Kidney epithelial cell (primary cell): ENCODE data around the gene C3orf38. TPM values are rescaled to one million over a fixed set of nuclear protein-coding genes. Genes with fewer than 3 reads are reported as not detected.

ENCODE experiments used
- DNase-seq: peaks from one replicate; pipeline ENCODE4 v3.0.0-alpha.2; 2010; ENCODE audit warnings: low read depth
- H3K27me3 ChIP-seq: 2 replicates; pipeline ENCODE4 v1.6.0; 2011; ENCODE audit warnings: low read length; ENCODE audit not compliant: control insufficient read depth, insufficient read depth
- H3K36me3 ChIP-seq: 2 replicates; pipeline ENCODE4 v1.5.1; 2011; ENCODE audit warnings: low read length; ENCODE audit not compliant: control insufficient read depth, insufficient read depth
- H3K4me3 ChIP-seq: 2 replicates; pipeline ENCODE4 v1.5.1; 2011; ENCODE audit warnings: low read depth, mild to moderate bottlenecking, control low read depth, low read length
- total RNA-seq: library from RNA; depleted of rRNA; stranded (reverse); fragments of >200 nt; gene quantifications from 2 replicates; pipeline ENCODE4 v1.2.3, GENCODE V29; 2015
- TF ChIP-seq, protein P1 (sequence below): IDR thresholded peaks from 2 replicates; pipeline ENCODE4 v1.5.1; 2011; ENCODE audit warnings: mild to moderate bottlenecking, moderate library complexity, low read length, control low read depth, inconsistent platforms; ENCODE audit not compliant: insufficient read depth, poor library complexity, severe bottlenecking

The C3orf38 gene
- total RNA-seq, 1 donor from 2014 or later: 26.9 TPM

DNA sequence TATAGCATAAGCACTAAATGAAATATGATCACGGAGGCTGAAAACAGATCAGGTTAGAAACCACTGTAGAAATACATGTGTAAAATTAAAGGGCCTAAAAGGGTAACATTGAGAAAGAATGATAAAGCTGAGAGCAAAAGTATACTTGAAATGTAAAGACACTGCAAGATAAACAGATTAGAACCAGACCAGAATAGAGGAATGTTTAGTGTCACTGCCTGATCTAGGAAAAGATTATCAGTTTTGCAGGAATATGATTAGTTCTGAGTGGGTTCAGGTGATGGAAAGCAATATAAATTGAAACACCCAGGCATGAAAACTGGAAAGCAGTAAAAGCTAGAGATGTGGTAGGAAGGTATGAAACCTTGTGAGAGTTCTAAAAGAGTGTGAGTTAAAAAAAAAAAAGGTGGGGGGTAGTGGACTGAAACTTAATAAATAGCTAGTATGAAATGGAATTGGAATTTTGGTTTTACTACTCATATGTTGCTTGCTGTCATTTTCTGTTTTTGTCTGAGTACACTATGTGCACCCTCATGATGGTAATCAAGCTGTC lies 16.0 kb upstream of the C3orf38 start:
- TF ChIP-seq, protein P1, sequence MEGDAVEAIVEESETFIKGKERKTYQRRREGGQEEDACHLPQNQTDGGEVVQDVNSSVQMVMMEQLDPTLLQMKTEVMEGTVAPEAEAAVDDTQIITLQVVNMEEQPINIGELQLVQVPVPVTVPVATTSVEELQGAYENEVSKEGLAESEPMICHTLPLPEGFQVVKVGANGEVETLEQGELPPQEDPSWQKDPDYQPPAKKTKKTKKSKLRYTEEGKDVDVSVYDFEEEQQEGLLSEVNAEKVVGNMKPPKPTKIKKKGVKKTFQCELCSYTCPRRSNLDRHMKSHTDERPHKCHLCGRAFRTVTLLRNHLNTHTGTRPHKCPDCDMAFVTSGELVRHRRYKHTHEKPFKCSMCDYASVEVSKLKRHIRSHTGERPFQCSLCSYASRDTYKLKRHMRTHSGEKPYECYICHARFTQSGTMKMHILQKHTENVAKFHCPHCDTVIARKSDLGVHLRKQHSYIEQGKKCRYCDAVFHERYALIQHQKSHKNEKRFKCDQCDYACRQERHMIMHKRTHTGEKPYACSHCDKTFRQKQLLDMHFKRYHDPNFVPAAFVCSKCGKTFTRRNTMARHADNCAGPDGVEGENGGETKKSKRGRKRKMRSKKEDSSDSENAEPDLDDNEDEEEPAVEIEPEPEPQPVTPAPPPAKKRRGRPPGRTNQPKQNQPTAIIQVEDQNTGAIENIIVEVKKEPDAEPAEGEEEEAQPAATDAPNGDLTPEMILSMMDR: no peak
- Histone ChIP-seq H3K27me3 (no peaks in the 10 kb centered on the region), H3K36me3 (no peaks in the 10 kb centered on the region), H3K4me3 (no peak overlapping the region)
- DNase-seq: no peak

DNA sequence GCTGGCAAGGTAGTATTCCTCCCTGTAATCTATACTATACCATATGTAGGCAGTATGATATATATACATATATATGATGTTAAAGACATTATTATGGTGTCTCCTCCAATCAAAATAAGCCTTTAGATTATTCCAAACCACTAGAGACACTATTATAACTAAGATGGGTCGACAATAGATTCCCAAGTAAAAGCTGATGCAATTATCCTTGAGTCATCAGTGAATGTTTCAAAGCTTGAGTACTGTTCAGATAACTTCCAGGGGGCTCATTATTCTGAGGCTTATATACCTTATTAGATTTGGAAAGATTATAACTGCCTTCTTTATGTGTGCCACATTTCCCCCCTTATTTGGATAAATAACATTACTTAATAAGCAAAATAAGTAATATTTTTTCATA lies 11.9 kb upstream of the C3orf38 start:
- no peak for DNase-seq
- H3K27me3 ChIP-seq: no peaks in the 10 kb centered on the region
- no peak overlapping the region for H3K4me3 ChIP-seq
- TF ChIP-seq, protein P1: no peak
- no peaks in the 10 kb centered on the region for H3K36me3 ChIP-seq

DNA sequence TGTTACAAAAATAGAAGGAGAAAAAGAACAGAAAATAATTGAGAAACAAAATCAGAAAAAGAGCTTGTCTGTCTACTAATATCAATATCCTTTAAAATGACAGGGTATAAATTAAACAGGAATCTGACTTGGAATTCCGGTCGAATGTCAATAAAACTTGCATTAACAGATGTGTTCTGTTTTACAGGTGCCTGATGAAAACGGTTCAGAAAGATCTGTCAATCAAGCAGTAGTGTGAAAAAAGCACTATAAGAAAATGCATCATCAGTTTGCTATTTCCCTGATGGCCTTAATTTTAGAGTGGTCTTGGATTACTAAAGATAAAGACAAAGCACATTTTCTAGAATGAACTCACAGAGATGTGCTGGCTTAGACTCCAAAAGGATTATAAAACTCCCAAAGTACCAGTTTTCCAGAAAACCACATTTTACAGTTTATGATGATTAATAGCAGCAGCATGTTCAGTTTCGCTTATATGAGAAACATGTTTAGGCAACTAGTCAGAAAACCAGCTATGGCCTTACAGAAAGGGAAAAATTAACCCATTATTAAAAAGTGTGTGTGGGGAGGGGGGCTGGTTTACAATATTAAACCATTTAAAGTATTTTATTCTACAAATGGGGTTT lies 8.2 kb upstream of the C3orf38 start:
- DNase-seq: no peak
- Histone ChIP-seq H3K4me3 (no peak overlapping the region), H3K27me3 (no peaks in the 10 kb centered on the region), H3K36me3 (no peaks in the 10 kb centered on the region)
- TF ChIP-seq, protein P1: no peak

DNA sequence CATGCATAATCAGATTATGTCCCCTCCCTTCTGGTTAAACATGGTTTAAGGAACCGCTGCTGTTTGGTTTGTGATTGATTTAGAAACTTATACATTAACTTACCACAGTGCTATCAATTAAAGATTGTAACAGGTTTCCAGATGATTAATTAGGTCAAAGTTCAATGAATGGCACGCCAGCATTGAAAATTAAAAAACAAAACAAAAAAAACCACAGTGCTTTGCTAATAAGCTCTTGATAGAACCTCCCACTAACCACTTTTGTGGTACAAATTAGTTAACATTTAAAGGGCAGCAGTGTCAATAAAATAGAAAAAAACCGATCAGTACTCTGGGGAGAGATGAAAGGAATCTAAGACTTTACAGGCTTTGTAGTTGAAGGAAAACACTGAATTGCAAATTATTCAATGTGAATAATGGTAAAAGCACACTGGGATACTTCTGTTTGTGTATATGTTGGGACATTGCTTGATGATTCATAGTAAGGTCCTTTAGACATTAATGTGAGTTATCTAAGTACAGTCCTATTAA lies 7.6 kb upstream of the C3orf38 start:
- DNase-seq: no peak
- Histone ChIP-seq H3K36me3 (no peaks in the 10 kb centered on the region), H3K4me3 (no peak overlapping the region), H3K27me3 (no peaks in the 10 kb centered on the region)
- TF ChIP-seq, protein P1: no peak

DNA sequence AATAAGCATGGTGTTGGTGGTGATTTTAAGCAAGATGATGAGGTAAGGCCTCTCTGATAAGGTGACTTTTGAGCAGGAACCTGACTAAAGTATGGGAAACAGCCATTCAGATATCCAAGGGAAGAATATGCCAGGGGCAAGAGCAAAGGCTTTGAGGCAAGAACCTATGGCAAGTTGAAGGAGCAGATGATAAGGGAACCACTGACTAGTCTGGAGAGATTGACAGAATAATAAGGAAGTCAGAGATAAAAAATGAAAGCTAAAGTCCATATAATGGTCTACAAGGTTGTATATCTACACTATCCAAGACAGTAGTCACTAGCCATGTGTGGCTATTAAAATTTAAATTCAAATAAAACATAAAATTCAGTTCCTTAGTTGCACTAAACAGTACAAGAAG lies 2.5 kb upstream of the C3orf38 start:
- H3K27me3 ChIP-seq: no peaks in the 10 kb centered on the region
- no peaks in the 10 kb centered on the region for H3K36me3 ChIP-seq
- H3K4me3 ChIP-seq: no peak overlapping the region
- DNase-seq: no peak
- TF ChIP-seq, protein P1: no peak

DNA sequence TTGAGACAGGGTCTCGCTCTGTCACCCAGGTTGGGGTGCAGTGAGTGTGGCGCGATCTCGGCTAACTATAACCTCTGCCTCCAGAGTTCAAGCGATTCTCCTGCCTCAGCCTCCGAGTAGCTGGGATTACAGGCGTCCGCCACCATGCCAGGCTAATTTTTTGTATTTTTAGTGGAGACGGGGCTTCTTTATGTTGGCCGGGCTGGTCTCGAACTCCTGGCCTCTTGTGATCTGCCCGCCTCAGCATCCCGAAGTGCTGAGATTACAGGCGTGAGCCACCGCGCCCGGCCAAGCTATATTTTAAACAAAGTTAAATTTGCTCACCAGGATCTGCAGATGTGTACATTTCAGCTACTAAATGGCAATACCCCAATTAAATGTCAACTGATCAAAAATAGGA lies 1.1 kb upstream of the C3orf38 start:
- DNase-seq: no peak
- Histone ChIP-seq H3K36me3 (no peaks in the 10 kb centered on the region), H3K27me3 (no peaks in the 10 kb centered on the region), H3K4me3 (peak overlapping the region; percentile 77)
- TF ChIP-seq, protein P1: no peak
